Muscle layer of duodenum (tissue), 2 donors: Measurements from ENCODE around the gene PKD1L1.

Source experiments
- H3K27ac ChIP-seq: one replicate; pipeline ENCODE4 v1.7.0; 2013; ENCODE audit warnings: mild to moderate bottlenecking, low read length
- H3K27me3 ChIP-seq: one replicate; pipeline ENCODE4 v1.7.0; 2013; ENCODE audit warnings: low read depth, mild to moderate bottlenecking, control low read depth, low read length
- H3K36me3 ChIP-seq, 2 donors: one replicate each; pipeline ENCODE4 v1.7.0; 2013; ENCODE audit warnings: low read length in 2 of 2, control low read depth in 1 of 2, mild to moderate bottlenecking in 1 of 2; ENCODE audit not compliant: insufficient read depth in 2 of 2, control insufficient read depth in 1 of 2
- H3K4me1 ChIP-seq, 2 donors: one replicate each; pipeline ENCODE4 v1.7.0; 2013; ENCODE audit warnings: low read length in 2 of 2, mild to moderate bottlenecking in 2 of 2, control low read depth in 1 of 2, moderate library complexity in 1 of 2; ENCODE audit not compliant: insufficient read depth in 2 of 2, control insufficient read depth in 1 of 2
- H3K4me3 ChIP-seq, 2 donors: one replicate each; pipeline ENCODE4 v1.7.0; 2013; ENCODE audit warnings: low read length in 2 of 2, low read depth in 1 of 2, mild to moderate bottlenecking in 1 of 2
- H3K9me3 ChIP-seq, 2 donors: one replicate each; pipeline ENCODE4 v1.7.0; 2013; ENCODE audit warnings: low read length in 2 of 2, control low read depth in 1 of 2, mild to moderate bottlenecking in 1 of 2; ENCODE audit not compliant: control insufficient read depth in 1 of 2
- donor health status: healthy.

PKD1L1 gene

GRCh38 chr7:47846138-47846836 is 102.0 kb downstream of the PKD1L1 start:
- Histone ChIP-seq H3K36me3 (no peaks in the 10 kb centered on the region), H3K4me3 (no peak overlapping the region), H3K4me1 (no peaks in the 10 kb centered on the region), H3K9me3 (no peaks in the 10 kb centered on the region), H3K27ac (no peak overlapping the region), H3K27me3 (no peaks in the 10 kb centered on the region)

- Histone ChIP-seq H3K9me3 (no peaks in the 10 kb centered on the region), H3K36me3 (no peaks in the 10 kb centered on the region), H3K27me3 (no peaks in the 10 kb centered on the region), H3K4me3 (no peak overlapping the region), H3K27ac (no peak overlapping the region), H3K4me1 (no peaks in the 10 kb centered on the region)
These were observed 104.0 kb downstream of the PKD1L1 start for GRCh38 chr7:47844311-47844710.

GRCh38 chr7:47843291-47843690 is 105.0 kb downstream of the PKD1L1 start:
- H3K27me3 ChIP-seq = no peaks in the 10 kb centered on the region

GRCh38 chr7:47839381-47839780 is 108.9 kb downstream of the PKD1L1 start:
- H3K4me1 ChIP-seq = no peaks in the 10 kb centered on the region
- no peak overlapping the region for H3K4me3 ChIP-seq
- no peaks in the 10 kb centered on the region for H3K9me3 ChIP-seq
- no peak overlapping the region for H3K27ac ChIP-seq
- H3K36me3 ChIP-seq = no peaks in the 10 kb centered on the region
- H3K27me3 ChIP-seq = no peaks in the 10 kb centered on the region

More at GRCh38 chr7:47843291-47843690, 105.0 kb downstream of the PKD1L1 start:
- Histone ChIP-seq H3K4me3 (no peak overlapping the region), H3K9me3 (no peaks in the 10 kb centered on the region), H3K27ac (no peak overlapping the region), H3K36me3 (no peaks in the 10 kb centered on the region), H3K4me1 (no peaks in the 10 kb centered on the region)

- H3K27me3 ChIP-seq = no peaks in the 10 kb centered on the region
- no peaks in the 10 kb centered on the region for H3K4me1 ChIP-seq
- H3K36me3 ChIP-seq = no peaks in the 10 kb centered on the region
- H3K4me3 ChIP-seq = no peak overlapping the region
- no peak overlapping the region for H3K27ac ChIP-seq
- no peaks in the 10 kb centered on the region for H3K9me3 ChIP-seq
These were observed 110.4 kb downstream of the PKD1L1 start for GRCh38 chr7:47837826-47838225.

GRCh38 chr7:47836503-47837202 is 111.6 kb downstream of the PKD1L1 start:
- no peaks in the 10 kb centered on the region for H3K27me3 ChIP-seq
- no peaks in the 10 kb centered on the region for H3K36me3 ChIP-seq
- no peak overlapping the region for H3K27ac ChIP-seq
- no peaks in the 10 kb centered on the region for H3K4me1 ChIP-seq
- no peaks in the 10 kb centered on the region for H3K9me3 ChIP-seq
- no peak overlapping the region for H3K4me3 ChIP-seq

GRCh38 chr7:47836080-47836479 is 112.2 kb downstream of the PKD1L1 start:
- H3K36me3 ChIP-seq = no peaks in the 10 kb centered on the region
- no peak overlapping the region for H3K4me3 ChIP-seq
- no peaks in the 10 kb centered on the region for H3K4me1 ChIP-seq
- no peaks in the 10 kb centered on the region for H3K27me3 ChIP-seq
- H3K27ac ChIP-seq = no peak overlapping the region
- no peaks in the 10 kb centered on the region for H3K9me3 ChIP-seq

GRCh38 chr7:47833211-47833610 is 115.1 kb downstream of the PKD1L1 start:
- Histone ChIP-seq H3K9me3 (no peaks in the 10 kb centered on the region), H3K27ac (no peak overlapping the region), H3K4me1 (no peaks in the 10 kb centered on the region), H3K27me3 (no peaks in the 10 kb centered on the region), H3K4me3 (no peak overlapping the region), H3K36me3 (no peaks in the 10 kb centered on the region)

GRCh38 chr7:47832105-47832715 is 116.1 kb downstream of the PKD1L1 start:
- H3K27me3 ChIP-seq = no peaks in the 10 kb centered on the region
- H3K9me3 ChIP-seq = no peaks in the 10 kb centered on the region
- H3K36me3 ChIP-seq = no peaks in the 10 kb centered on the region
- no peak overlapping the region for H3K27ac ChIP-seq
- no peak overlapping the region for H3K4me3 ChIP-seq
- H3K4me1 ChIP-seq = no peaks in the 10 kb centered on the region

- H3K4me1 ChIP-seq = no peaks in the 10 kb centered on the region
- H3K9me3 ChIP-seq = no peaks in the 10 kb centered on the region
- H3K27ac ChIP-seq = no peak overlapping the region
- H3K27me3 ChIP-seq = no peaks in the 10 kb centered on the region
- H3K4me3 ChIP-seq = no peak overlapping the region
- no peaks in the 10 kb centered on the region for H3K36me3 ChIP-seq
These were observed 118.3 kb downstream of the PKD1L1 start for GRCh38 chr7:47830015-47830414.

GRCh38 chr7:47827871-47828270 is 120.4 kb downstream of the PKD1L1 start:
- H3K27ac ChIP-seq = no peak overlapping the region
- no peaks in the 10 kb centered on the region for H3K4me1 ChIP-seq
- no peak overlapping the region for H3K4me3 ChIP-seq
- no peaks in the 10 kb centered on the region for H3K9me3 ChIP-seq
- H3K27me3 ChIP-seq = no peaks in the 10 kb centered on the region
- H3K36me3 ChIP-seq = no peaks in the 10 kb centered on the region
